ENCODE results near the gene SLAMF7.

Gene SLAMF7

DNA sequence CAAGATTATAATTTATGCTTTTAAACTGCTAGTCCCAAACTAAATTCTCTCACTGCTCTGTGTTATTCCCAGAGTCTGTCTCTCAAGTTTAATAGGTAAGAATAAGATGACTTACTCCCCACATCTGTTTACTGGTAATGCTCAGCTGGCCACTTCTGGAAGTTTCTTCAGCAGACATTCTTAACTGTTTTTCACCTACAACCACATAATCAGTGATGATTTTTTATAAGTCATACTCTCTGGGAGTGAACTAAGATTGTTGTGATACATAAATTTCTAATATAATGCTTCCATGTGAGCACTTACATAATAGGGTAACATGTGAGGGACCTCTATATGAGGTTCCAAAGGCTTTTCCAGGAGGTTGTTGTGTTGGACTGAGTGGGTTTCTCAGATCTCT, 8.7 kb downstream of the SLAMF7 start:
- no peak for DNase-seq

DNA sequence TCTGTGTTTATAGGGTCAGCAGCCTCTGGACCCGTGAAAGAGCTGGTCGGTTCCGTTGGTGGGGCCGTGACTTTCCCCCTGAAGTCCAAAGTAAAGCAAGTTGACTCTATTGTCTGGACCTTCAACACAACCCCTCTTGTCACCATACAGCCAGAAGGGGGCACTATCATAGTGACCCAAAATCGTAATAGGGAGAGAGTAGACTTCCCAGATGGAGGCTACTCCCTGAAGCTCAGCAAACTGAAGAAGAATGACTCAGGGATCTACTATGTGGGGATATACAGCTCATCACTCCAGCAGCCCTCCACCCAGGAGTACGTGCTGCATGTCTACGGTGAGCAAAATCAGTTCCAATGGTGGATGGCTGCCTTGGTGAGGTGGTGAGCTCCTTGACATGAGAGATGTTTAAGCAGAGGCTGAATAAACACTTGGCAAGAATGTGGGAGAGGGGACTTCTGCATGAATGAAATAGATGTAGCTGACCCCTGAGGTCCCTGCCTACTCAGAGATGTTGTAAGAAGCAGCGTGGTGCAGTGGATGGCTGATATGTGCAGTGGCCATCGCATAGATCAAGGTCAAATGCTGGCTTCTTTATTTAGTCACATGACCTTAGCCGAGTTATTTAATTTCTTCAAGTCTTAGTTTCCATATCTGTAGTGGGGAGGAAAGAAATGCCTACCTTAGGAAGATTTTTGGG, 9.3 kb downstream of the SLAMF7 start:
- DNase-seq, result no peak

DNA sequence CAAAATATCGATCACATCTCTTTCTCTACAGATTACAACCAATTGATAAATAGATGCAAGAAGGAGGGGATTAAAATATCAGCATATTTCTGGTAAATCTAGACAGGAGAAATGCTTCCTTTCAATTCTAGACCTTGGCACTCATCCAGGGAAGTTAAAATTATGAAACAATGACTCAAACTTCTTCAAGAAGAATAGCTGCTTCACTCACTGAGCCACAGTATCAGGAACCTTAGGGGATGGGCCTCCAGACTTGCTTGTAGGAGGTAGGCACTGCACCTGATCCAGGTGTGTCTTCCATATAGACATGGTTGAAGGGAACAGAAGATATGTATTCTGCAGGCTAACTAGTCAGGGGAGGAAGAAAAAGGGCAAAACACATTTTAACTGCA, 9.8 kb downstream of the SLAMF7 start:
- DNase-seq, result no peak

DNA sequence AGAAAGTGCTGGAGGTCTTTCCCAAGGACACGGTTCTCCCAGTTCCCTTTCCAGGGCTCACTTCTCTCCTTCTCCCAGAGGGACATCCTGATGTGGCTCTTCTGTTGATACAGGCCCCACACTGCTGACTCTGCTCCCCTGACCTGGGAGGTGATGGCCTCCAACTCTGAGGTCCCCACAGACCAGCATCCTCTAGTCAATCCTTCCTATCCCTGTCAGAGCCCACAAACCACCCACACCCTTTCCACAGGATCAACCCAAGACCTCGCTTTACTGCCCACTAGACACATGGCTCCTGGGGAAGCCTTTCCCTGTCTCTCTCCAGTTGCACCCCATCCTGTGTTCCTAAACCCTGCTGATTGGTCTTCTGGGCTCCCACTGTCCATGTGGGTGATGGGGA, 11.6 kb downstream of the SLAMF7 start:
- no peak for DNase-seq

DNA sequence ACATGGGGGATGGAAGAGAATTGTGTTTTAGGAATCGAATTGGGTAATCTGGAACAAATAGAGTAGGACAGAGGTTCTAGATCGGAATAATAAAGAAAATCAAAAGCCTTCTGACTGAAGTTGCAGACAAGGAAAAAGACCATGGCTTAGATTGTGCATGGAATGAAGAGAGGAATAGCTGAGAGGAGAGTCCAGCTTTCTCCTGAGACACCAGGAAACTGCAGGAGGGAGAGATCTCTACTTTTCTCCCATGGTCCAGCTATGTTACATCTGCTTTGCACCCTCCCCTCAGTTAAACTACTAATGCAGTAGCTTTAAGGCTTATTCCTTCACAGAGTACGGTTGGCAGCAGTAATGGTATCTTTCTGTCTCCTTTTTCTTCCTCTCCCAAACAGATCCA, 13.4 kb downstream of the SLAMF7 start:
- DNase-seq, result no peak

DNA sequence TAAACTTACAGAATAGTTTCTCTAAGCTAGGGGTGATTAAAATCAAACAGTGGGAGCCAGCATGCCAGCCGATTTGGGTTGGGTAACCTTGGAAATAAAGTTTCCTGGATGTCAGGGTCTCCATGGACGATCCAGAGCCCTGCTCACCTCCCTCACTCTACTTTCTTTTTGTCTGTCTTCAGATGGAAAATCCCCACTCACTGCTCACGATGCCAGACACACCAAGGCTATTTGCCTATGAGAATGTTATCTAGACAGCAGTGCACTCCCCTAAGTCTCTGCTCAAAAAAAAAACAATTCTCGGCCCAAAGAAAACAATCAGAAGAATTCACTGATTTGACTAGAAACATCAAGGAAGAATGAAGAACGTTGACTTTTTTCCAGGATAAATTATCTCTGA, 13.9 kb downstream of the SLAMF7 start:
- DNase-seq, result no peak

DNA sequence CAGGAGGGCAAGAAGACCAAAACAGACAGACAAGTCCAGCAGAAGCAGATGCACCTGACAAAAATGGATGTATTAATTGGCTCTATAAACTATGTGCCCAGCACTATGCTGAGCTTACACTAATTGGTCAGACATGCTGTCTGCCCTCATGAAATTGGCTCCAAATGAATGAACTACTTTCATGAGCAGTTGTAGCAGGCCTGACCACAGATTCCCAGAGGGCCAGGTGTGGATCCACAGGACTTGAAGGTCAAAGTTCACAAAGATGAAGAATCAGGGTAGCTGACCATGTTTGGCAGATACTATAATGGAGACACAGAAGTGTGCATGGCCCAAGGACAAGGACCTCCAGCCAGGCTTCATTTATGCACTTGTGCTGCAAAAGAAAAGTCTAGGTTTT, 14.5 kb downstream of the SLAMF7 start:
- DNase-seq, result no peak

DNA sequence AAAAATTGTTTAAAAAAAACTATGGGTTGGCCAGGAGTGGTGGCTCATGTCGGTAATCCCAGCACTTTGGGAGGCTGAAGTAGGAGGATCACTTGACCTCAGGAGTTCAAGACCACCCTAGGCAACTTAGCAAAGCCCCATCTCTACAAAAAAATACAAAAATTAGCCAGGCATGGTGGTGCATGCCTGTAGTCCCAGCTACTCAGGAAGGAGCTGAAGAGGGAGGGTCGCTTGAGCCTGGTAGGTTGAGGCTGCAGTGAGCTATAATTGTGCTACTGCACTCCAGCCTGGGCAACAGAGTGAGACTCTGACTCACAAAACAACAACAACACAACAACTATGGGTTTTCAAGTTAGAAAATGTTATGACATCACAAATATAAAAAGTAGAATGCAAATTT, 16.4 kb downstream of the SLAMF7 start:
- DNase-seq, result no peak

DNA sequence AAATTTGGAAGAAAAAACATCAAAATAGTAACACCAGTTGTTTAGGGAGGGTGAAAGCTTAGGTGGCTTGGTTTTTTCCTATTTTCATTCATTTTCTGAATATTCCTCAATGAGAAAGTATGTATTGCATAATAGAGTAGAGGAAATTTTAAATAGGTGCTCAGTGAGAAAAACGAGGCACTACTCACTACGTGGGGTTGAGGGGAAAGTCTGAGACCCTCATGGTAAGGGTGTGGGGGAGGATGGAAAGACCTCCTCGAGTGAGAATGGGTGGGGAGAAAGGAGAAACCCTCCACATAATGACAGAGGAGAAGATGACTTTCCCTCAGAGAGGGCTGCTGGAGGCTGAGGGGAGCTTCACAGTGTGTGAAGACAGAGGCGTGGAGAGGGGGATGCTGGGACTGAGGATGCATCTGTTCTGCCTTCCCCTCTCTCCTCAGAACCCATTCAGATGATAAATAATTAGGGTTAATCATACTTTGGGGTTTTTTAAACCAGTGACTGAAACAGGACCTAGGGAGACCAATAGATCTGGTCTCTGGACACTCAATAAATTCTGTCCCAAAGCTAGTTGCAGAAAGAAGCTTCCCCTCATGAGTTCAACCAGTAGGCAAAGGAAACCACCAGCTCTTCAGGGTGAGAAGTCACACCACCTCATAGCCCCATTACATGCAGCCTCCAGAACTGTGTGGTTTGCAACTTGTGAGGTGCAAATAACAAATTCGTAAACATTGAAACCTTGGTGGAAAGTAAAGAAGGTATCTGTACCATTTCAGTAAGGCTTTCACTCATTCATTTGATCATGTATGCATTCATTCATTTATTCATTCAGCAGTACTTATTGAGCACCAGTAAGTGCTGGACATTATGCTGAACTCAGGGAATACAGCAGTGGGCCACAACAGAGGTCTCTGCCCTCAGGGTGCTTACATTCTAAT, 17.1 kb downstream of the SLAMF7 start:
- DNase-seq, result no peak

DNA sequence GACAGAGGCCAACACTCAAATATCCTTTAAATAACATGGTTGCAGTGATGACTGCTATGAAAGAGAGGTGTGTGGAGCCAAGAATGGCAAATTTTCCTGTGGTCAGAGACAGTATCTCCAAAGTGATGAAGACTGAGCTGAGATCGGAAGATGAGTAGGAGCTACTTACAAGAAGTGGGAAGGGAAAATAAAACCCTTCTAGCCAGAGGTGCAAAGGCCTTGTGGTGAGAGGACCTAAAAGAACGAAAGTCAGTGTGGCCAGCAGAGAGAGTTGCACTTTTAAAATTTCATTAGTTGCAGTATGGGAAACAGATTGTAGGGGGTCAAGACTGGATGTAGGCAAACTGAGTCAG, 17.8 kb downstream of the SLAMF7 start:
- no peak for DNase-seq

DNA sequence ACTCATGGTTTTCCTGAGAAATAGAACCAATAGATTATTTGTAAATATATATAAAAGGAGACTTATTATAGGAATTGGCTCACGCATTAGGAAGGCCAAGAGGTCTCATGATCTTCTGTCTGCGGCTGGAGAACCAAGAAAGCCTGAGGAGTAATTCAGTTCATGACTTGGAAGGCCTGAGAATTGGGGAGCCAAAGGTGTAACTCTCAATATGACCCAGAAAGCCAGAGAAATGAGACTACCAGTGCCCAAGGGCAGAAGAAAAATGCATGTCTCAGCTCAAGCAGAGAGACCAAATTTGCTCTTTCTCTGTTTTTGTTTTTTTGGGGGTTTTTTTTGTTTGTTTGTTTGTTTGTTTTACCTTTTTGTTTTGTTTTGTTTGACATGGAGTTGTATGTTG, 19.5 kb downstream of the SLAMF7 start:
- DNase-seq, result no peak

DNA sequence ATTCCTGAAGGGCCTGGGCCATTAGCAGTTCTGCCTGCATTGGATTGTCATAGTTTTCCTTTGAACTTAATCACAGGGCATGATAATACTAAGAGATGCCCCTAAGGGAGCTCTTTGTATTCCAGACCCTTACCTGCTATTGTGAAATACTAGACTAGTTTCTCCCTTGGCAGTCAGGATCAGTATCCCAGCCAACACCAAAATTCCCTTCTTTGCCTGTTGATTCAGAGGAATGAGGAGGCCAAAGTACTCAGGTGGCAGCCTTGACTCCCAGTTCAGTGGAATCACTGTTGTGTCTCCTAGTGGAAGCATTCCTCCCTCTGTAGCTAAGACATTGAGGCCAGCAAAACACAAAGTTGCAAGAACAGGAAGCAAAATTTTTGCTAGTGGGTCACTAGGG, 20.7 kb downstream of the SLAMF7 start:
- no peak for DNase-seq

DNA sequence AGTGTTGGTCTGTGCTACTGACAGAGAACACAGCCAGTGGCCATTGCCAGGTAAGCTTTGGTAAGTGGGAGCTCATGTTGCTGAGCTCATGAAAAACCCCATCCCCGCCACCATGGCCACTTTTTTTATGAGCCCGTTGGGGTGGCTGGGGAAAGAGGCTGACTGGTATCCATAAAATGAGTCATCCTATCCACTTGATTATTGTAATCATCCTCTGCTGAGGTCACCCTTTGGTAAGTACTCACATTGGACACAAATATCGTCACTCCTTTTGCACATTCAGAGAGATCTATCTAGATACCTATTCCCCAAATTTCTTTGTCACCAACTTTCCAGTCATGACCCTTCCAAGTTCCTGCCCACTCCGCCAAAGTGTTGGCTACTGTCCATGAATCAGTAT, 22.0 kb downstream of the SLAMF7 start:
- no peak for DNase-seq

DNA sequence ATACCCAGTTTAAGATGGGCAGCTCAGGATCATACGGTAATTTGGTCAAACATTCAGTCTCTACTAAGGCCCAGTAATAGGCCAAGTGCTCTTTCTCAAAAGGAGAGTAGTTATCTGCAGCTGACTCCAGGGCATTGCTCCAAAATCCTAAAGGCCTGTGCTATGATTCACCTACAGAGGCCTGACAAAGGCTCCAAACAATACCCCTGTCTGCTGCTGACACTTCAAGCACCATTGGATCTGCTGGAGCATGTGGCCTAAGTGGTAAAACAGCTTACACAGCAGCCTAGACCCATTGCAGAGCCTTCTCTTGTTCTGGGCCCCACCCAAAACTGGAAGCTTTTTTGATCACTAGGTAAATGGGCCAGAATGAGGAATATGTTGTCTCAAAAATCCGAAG, 22.8 kb downstream of the SLAMF7 start:
- DNase-seq, result no peak

DNA sequence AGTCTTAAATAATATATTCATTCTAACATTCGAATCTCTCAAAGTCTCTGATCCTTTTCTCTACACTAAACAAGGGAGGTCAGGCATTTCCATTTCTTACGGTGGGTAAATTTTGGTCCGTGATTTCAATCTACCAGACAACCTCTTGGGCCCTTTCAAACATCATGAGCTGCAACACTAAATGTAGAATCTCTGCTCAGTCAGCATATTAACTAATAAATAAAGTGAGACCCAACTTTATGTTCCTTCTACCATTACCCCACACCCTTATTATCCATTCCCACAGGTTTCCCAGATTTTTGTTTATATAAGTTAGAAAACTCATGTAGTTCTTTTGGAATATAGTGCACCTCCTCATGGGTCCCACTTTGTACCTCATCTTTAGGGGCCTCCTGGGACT, 24.9 kb downstream of the SLAMF7 start:
- no peak for DNase-seq

DNA sequence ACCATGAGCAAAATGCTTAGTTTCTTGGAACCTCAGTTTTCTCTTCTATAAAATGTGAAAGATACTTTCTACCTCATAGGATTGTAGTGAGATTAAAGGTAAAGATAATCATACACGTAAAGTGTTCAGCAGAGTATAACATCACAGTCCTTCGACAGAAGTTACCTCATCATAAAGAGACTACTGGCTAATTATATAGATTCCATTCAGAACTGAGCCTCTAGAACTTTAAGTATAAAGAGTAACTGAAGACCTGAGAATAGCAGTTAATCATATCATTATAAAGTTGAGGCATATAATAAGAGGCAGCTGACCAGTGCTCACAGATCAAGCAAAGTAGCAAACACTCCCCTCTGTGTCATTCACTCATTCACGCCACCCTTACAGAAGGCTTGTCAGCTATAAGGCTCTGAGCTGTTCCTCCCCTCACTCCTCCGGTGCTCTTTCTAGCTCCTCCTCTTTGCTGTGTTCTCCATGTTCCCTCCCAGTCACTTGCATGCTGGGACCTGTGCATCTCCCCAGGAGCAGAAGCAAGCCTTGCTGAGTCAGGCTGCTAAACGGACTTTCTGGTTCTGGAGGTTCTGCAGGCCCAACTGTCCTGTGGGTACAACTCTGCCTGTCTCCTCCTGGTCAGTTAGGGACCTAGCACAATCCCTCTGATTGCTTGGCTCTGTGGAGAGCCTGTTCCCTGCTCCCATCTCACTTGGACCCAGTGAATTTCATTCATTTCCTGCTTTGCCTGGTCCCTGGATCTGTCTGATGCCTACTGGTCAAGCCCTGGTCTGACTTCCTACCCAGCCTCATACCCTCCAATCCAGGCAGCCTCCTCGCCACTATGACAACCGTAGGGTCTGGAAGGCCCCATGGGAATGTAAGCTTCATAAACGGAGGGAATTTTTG, 28.6 kb downstream of the SLAMF7 start:
- DNase-seq, result no peak

DNA sequence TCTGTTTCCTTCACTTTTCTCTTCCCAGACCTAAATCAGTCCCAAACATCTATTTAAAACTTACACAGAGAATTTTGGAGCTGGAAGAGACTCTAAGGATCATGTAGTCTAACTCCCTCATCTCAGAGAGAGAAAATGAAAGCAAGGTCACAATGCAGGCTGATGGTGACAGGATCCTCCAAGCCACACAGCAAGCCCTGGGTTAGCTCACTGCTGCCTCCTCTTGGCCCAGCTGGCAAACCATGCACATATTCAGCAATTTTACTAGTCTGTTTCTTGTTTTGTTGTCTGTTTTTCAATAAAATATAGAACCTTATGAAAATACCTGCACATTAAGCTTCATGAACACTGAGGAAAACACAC, 29.2 kb downstream of the SLAMF7 start:
- DNase-seq, result peak; percentile 12

DNA sequence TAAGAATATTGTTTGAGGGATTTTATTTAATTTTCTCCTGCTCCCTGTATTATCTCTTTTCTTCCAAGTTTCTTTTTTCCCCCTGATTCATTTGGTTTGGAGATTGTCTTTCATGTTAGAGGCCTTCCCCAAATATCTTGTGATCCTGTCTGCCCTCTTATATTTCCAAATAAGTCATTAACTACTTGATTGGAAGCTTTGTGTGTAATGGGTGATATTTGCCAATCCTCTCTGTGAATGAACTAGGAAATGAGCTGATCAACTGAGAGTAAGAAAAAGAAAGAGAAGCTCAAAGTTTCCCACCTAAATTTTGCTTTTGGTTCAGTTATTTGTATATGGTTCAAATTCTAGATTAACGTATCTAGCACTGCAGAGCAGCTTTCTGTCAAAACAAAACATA, 33.3 kb downstream of the SLAMF7 start:
- no peak for DNase-seq

DNA sequence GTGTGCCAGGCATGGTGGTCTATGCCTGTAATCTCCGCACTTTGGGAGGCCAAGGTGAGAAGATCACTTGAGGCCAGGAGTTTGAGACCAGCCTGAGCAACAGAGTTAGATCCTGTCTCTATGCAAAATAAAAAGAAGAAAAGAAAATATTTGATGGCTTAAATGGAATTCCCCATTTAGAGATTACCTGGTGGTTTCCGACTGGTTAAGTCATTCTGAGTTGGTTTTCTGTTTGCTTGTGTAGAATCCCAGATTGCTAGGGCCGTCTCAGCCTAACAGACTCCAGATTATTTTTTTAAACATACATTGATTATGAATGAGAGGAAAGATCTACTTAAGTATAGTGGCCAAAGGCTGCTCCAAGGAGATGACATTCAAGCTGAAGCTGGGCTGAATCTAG, 34.0 kb downstream of the SLAMF7 start:
- no peak for DNase-seq

DNA sequence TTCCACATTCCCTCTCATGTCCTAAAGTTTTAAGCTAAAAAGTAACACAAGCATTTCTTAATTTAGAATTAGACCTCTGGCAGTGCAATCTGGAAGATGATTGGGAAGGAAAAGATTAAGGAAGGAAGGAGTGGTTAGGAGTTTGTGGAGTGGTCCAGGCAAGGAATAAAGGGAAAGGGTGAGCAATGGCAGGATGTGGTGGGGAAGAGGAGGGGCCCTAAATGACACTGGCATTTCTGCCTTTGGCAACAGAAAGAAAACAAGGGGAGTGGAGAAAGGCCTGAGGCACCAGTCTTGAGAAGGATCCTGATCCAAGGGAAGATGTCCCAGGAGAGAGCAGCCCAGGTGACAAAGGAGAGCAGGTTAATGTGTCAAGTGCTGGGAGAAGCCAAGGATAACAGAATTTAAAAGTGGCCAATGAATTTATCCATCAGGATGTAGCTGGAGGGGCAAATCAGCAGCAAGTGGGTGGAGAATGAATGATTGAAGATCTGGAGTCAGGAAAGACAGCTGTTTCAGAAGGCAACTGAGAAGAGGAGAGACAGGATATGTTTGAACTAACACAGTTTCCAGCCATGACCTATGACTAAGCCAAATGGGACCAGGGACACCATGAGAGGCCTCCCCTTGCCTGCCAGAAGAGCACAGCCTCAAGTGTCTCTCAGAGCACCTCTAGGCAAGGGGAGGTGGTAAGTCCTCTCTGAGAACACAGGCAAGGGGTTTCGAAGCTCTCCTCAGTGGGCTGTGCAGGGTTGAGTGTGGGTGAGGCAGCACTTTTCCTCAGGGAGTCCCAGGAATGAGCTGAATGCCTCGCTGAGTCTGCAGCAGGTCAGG, 36.1 kb downstream of the SLAMF7 start:
- DNase-seq, result no peak

DNA sequence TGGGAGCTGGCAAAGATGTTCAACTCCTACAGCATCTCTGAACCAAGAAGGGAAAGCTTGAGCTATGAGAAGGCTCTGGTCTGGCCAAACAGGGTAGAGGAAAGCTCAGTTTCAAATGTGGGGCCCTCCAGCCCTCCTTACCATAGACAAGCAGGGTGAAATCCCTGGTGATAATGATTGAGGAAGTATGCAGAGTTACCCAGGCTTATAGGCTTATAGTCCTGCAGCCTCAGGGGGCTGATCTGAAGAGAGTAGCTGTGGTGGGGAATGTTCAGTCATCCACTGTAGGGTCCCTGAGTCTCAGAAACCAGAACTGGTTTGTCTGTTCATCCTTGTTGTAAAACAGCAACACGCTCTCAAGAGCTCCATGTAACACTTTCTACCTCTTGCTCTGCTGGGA, 37.1 kb downstream of the SLAMF7 start:
- DNase-seq, result no peak

DNA sequence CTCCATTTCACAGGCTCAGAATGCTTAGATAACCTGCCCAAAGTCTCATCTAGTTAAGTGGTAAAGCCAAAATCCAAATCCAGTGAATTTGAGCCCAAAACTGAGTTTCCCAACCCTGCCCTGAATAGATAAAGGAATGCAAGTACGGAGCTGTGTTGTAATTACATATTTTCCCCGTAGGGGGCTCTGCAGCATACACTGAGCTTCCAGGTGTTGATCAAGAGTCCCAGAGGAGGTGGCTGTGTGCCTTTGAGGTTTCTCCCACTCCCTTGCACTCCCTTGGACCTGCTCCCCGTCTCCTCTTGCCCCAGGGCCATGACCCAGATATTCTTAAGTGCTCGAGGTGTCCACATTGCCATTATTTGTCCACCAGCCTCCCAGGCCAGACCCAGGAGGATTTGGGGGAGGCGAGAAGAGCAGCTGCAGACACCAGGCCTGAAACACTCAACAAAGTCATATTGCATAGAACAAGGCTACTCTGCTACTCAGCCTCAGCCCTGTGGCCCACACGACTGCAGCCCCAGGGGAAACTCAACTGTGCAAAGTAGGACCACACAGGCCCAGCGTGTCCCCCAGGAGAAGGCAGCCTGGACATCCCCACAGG, 38.5 kb downstream of the SLAMF7 start:
- DNase-seq, result no peak

Measured in GF-D8 (cell line).